Measurements from ENCODE around the gene KISS1.

Gene KISS1

GRCh38 chr1:204232526-204232925 is 36.2 kb upstream of the KISS1 start:
- Mint-ChIP-seq H3K4me3 (no peak overlapping the region), H3K27ac (no peak overlapping the region), H3K9me3 (peaks cover 26% of the 10 kb centered on the region), H3K36me3 (ENCODE audit: low read depth) (peaks cover 19% of the 10 kb centered on the region), H3K4me1 (no peaks in the 10 kb centered on the region), H3K27me3 (ENCODE audit: low read depth, poor library complexity) (peaks cover 33% of the 10 kb centered on the region)
- DNase-seq: no peak
- no peak for TF ChIP-seq CTCF (IDR thresholded peaks at IDR 0.05)

- no peak for TF ChIP-seq CTCF (IDR thresholded peaks at IDR 0.05)
- DNase-seq: no peak
- no peak overlapping the region for H3K27ac Mint-ChIP-seq
- peaks cover 31% of the 10 kb centered on the region for H3K27me3 Mint-ChIP-seq (ENCODE audit: low read depth, poor library complexity)
- peaks cover 7% of the 10 kb centered on the region for H3K4me1 Mint-ChIP-seq
- peaks cover 11% of the 10 kb centered on the region for H3K36me3 Mint-ChIP-seq (ENCODE audit: low read depth)
- peaks cover 17% of the 10 kb centered on the region for H3K9me3 Mint-ChIP-seq
- no peak overlapping the region for H3K4me3 Mint-ChIP-seq
Observed at GRCh38 chr1:204230211-204230610, 33.9 kb upstream of the KISS1 start.

GRCh38 chr1:204228896-204229295 is 32.6 kb upstream of the KISS1 start:
- no peak overlapping the region for H3K4me3 Mint-ChIP-seq
- TF ChIP-seq CTCF (IDR thresholded peaks at IDR 0.05): no peak
- H3K9me3 Mint-ChIP-seq: peaks cover 17% of the 10 kb centered on the region
- DNase-seq: no peak
- peaks cover 11% of the 10 kb centered on the region for H3K36me3 Mint-ChIP-seq (ENCODE audit: low read depth)
- peaks cover 29% of the 10 kb centered on the region for H3K27me3 Mint-ChIP-seq (ENCODE audit: low read depth, poor library complexity)
- H3K4me1 Mint-ChIP-seq: peaks cover 7% of the 10 kb centered on the region
- no peak overlapping the region for H3K27ac Mint-ChIP-seq

- DNase-seq: no peak
- Mint-ChIP-seq H3K36me3 (ENCODE audit: low read depth) (peaks cover 11% of the 10 kb centered on the region), H3K27ac (no peak overlapping the region), H3K9me3 (peaks cover 17% of the 10 kb centered on the region), H3K4me3 (no peak overlapping the region), H3K27me3 (ENCODE audit: low read depth, poor library complexity) (peaks cover 23% of the 10 kb centered on the region), H3K4me1 (peaks cover 7% of the 10 kb centered on the region)
- no peak for TF ChIP-seq CTCF (IDR thresholded peaks at IDR 0.05)
Observed at GRCh38 chr1:204227996-204228785, 31.9 kb upstream of the KISS1 start.

- H3K27me3 Mint-ChIP-seq (ENCODE audit: low read depth, poor library complexity): peaks cover 27% of the 10 kb centered on the region
Observed at GRCh38 chr1:204227351-204227750, 31.1 kb upstream of the KISS1 start.

More at GRCh38 chr1:204227351-204227750, 31.1 kb upstream of the KISS1 start:
- Mint-ChIP-seq H3K4me3 (no peak overlapping the region), H3K4me1 (peaks cover 12% of the 10 kb centered on the region), H3K9me3 (peaks cover 14% of the 10 kb centered on the region), H3K36me3 (ENCODE audit: low read depth) (peaks cover 8% of the 10 kb centered on the region), H3K27ac (no peak overlapping the region)
- no peak for TF ChIP-seq CTCF (IDR thresholded peaks at IDR 0.05)
- no peak for DNase-seq
